DOHH2 (cell line): ENCODE measurements around the gene HSPA1L.
"Not testable (repeated sequence)": the region's sequence is repeated elsewhere in the genome, so short reads cannot be mapped to it uniquely, and the experiment has no call there.

Source experiments
- H3F3A ChIP-seq: fragments of 200-600 bp; sonication (generic), shearing (Covaris generic); 2 replicates; pipeline ENCODE4 v1.6.0; 2016; ENCODE audit warnings: antibody characterized with exemption, mild to moderate bottlenecking; ENCODE audit not compliant: control insufficient read depth, insufficient read depth
- H3K27ac ChIP-seq: fragments of 200-600 bp; sonication (generic); 2 replicates; pipeline ENCODE4 v1.5.1; 2014; ENCODE audit warnings: low read depth, mild to moderate bottlenecking, low read length, moderate library complexity
- H3K27me3 ChIP-seq: fragments of 200-600 bp; sonication (generic); 2 replicates; pipeline ENCODE4 v1.6.1; 2014; ENCODE audit warnings: mild to moderate bottlenecking, low read length, mixed read lengths; ENCODE audit not compliant: control insufficient read depth
- H3K36me3 ChIP-seq: fragments of 200-600 bp; sonication (generic); 2 replicates; pipeline ENCODE4 v1.6.1; 2014; ENCODE audit warnings: mild to moderate bottlenecking, low read length, moderate library complexity, mixed read lengths; ENCODE audit not compliant: control insufficient read depth
- H3K4me1 ChIP-seq: fragments of 200-600 bp; sonication (generic); 2 replicates; pipeline ENCODE4 v1.6.1; 2014; ENCODE audit warnings: mild to moderate bottlenecking, low read length, mixed read lengths; ENCODE audit not compliant: control insufficient read depth
- H3K4me2 ChIP-seq: fragments of 200-600 bp; sonication (generic); 2 replicates; pipeline ENCODE4 v1.6.0; 2014; ENCODE audit warnings: mild to moderate bottlenecking, low read length, moderate library complexity
- H3K4me3 ChIP-seq: fragments of 200-600 bp; sonication (generic); 2 replicates; pipeline ENCODE4 v1.5.1; 2014; ENCODE audit warnings: mild to moderate bottlenecking, low read length, mixed read lengths
- H3K79me2 ChIP-seq: fragments of 200-600 bp; sonication (generic); 2 replicates; pipeline ENCODE4 v1.6.1; 2014; ENCODE audit warnings: mild to moderate bottlenecking, low read length, mixed read lengths; ENCODE audit not compliant: control insufficient read depth
- H3K9me2 ChIP-seq: fragments of 200-600 bp; sonication (generic); replicated peaks from 2 replicates; pipeline ENCODE4 v1.6.1; 2014; ENCODE audit warnings: mild to moderate bottlenecking, low read length, mixed read lengths; ENCODE audit not compliant: control insufficient read depth
- H3K9me3 ChIP-seq: fragments of 200-600 bp; sonication (generic); 2 replicates; pipeline ENCODE4 v1.6.1; 2014; ENCODE audit warnings: antibody characterized with exemption, low read length, mixed read lengths; ENCODE audit not compliant: control insufficient read depth, insufficient read depth
- H4K20me1 ChIP-seq: fragments of 200-600 bp; sonication (generic); 2 replicates; pipeline ENCODE4 v1.6.0; 2014; ENCODE audit warnings: low read depth, mild to moderate bottlenecking, antibody characterized with exemption, low read length, moderate library complexity; ENCODE audit not compliant: control insufficient read depth, insufficient read depth
- EZH2phosphoT487 ChIP-seq: fragments of 200-600 bp; sonication (generic); IDR thresholded peaks from 2 replicates; pipeline ENCODE4 v1.6.1; 2017; ENCODE audit warnings: borderline replicate concordance, mild to moderate bottlenecking, antibody characterized with exemption, low read length, moderate library complexity, mixed read lengths
- TF ChIP-seq, protein P1 (sequence below): fragments of 200-600 bp; sonication (generic); IDR thresholded peaks from one replicate; pipeline ENCODE4 v1.5.1; 2014; ENCODE audit warnings: antibody characterized with exemption, mild to moderate bottlenecking, low read depth, low read length; ENCODE audit not compliant: poor library complexity, severe bottlenecking

Gene HSPA1L

DNA sequence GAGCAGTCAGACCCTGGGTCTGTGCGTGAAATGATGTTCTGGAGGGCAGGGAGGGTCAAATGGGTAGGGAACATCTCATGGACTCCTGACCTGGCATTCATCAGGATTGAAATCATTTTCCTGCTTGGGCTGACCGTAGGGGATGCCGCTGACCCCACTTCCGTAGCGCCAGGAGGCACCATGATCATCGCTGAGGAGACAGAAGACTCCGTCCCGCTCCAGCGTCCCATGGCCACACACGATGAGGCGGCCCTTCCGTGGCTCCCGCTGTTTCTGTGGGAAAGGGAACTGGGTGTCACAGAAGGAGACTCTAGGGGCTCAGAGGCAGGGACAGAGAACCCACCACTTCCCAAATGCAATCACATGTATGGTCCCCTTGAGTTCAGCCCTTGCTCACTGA lies 45.3 kb upstream of the HSPA1L start:
- H3K36me3 ChIP-seq = peaks cover 5% of the 10 kb centered on the region; the same call in 1 of the 2 replicates
- H4K20me1 ChIP-seq = no peaks in the 10 kb centered on the region
- H3F3A ChIP-seq = peaks cover 9% of the 10 kb centered on the region; the same call in 1 of the 2 replicates
- no peak overlapping the region for H3K27ac ChIP-seq
- H3K27me3 ChIP-seq = no peaks in the 10 kb centered on the region
- H3K4me1 ChIP-seq = peaks cover 19% of the 10 kb centered on the region
- no peak overlapping the region for H3K4me2 ChIP-seq
- no peaks in the 10 kb centered on the region for H3K9me2 ChIP-seq
- no peak overlapping the region for H3K4me3 ChIP-seq
- H3K79me2 ChIP-seq = 0 out of 2 replicates have a peak, but pooled peaks cover 8% of the 10 kb centered on the region
- no peaks in the 10 kb centered on the region for H3K9me3 ChIP-seq
- TF ChIP-seq EZH2phosphoT487 = no peak
- TF ChIP-seq, protein P1, sequence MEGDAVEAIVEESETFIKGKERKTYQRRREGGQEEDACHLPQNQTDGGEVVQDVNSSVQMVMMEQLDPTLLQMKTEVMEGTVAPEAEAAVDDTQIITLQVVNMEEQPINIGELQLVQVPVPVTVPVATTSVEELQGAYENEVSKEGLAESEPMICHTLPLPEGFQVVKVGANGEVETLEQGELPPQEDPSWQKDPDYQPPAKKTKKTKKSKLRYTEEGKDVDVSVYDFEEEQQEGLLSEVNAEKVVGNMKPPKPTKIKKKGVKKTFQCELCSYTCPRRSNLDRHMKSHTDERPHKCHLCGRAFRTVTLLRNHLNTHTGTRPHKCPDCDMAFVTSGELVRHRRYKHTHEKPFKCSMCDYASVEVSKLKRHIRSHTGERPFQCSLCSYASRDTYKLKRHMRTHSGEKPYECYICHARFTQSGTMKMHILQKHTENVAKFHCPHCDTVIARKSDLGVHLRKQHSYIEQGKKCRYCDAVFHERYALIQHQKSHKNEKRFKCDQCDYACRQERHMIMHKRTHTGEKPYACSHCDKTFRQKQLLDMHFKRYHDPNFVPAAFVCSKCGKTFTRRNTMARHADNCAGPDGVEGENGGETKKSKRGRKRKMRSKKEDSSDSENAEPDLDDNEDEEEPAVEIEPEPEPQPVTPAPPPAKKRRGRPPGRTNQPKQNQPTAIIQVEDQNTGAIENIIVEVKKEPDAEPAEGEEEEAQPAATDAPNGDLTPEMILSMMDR = no peak

DNA sequence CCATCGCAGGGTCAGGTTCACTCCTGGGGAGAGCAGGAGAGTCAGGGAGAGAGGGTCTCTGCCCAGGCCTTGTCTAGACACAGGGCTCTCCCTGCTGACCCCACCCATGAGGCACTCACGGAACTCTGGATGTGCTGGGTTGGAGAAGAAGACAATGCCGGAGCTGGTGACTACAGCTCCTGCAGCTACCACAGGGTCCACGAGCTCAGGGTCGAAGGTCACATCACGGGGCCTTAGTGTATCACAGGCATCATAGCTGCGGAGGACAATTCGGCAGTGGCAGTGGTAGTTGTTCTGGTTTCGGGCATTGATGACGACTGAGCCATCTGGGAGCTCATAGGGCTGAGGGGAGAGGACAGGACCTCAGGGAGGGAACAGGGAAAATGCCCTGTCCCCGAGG lies 44.8 kb upstream of the HSPA1L start:
- peaks cover 9% of the 10 kb centered on the region; the same call in 1 of the 2 replicates for H3F3A ChIP-seq
- no peaks in the 10 kb centered on the region for H3K27me3 ChIP-seq
- H3K79me2 ChIP-seq = 0 out of 2 replicates have a peak, but pooled peaks cover 8% of the 10 kb centered on the region
- H3K9me3 ChIP-seq = no peaks in the 10 kb centered on the region
- H4K20me1 ChIP-seq = no peaks in the 10 kb centered on the region
- peaks cover 5% of the 10 kb centered on the region; the same call in 1 of the 2 replicates for H3K36me3 ChIP-seq
- no peak overlapping the region for H3K4me3 ChIP-seq
- TF ChIP-seq EZH2phosphoT487 = no peak
- TF ChIP-seq, protein P1 = no peak
- no peak overlapping the region for H3K27ac ChIP-seq
- H3K9me2 ChIP-seq = no peaks in the 10 kb centered on the region
- H3K4me2 ChIP-seq = no peak overlapping the region
- H3K4me1 ChIP-seq = peaks cover 19% of the 10 kb centered on the region

- Histone ChIP-seq H3K9me2 (no peaks in the 10 kb centered on the region), H3K9me3 (no peaks in the 10 kb centered on the region), H3K27ac (no peak overlapping the region), H3F3A (peaks cover 9% of the 10 kb centered on the region; the same call in 1 of the 2 replicates), H4K20me1 (no peaks in the 10 kb centered on the region), H3K27me3 (no peaks in the 10 kb centered on the region), H3K36me3 (peaks cover 5% of the 10 kb centered on the region; the same call in 1 of the 2 replicates), H3K4me2 (no peak overlapping the region), H3K4me3 (no peak overlapping the region), H3K79me2 (0 out of 2 replicates have a peak, but pooled peaks cover 4% of the 10 kb centered on the region), H3K4me1 (peaks cover 13% of the 10 kb centered on the region)
- TF ChIP-seq, protein P1 = no peak
- no peak for TF ChIP-seq EZH2phosphoT487
Measured at GRCh38 chr6:31858707-31859106, 43.6 kb upstream of the HSPA1L start.

DNA sequence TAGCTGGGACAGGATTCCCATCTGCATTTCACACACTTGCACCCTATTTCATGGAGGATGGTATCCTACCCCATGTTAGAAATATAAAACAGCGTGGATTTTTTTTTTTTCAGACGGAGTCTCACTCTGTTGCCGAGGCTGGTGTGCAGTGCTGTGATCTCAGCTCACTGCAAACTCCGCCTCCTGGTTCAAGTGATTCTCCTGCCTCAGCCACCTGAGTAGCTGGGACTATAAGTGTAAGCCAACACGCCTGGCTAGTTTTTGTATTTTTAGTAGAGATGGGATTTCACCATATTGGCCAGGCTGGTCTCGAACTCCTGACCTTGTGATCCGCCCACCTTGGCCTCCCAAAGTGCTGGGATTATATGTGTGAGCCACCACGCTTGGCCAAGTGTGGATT lies 42.7 kb upstream of the HSPA1L start:
- not testable (repeated sequence) for H3K27ac ChIP-seq, H4K20me1 ChIP-seq, H3K4me1 ChIP-seq, H3K4me3 ChIP-seq, H3K79me2 ChIP-seq, H3K36me3 ChIP-seq, H3K9me2 ChIP-seq, H3K4me2 ChIP-seq, H3K9me3 ChIP-seq, H3K27me3 ChIP-seq, H3F3A ChIP-seq

GRCh38 chr6:31851980-31852718 lies 37.1 kb upstream of the HSPA1L start:
- not testable (repeated sequence) for H3K36me3 ChIP-seq, H4K20me1 ChIP-seq, H3K9me3 ChIP-seq, H3F3A ChIP-seq, H3K79me2 ChIP-seq, H3K4me1 ChIP-seq, H3K4me3 ChIP-seq, H3K9me2 ChIP-seq, H3K27me3 ChIP-seq, H3K4me2 ChIP-seq, H3K27ac ChIP-seq
